GM12874 (cell line): ENCODE results near the gene SLK.

Source experiments
- TF ChIP-seq, protein P1 (sequence below): IDR thresholded peaks from 2 replicates; pipeline ENCODE4 v1.5.1; 2011; ENCODE audit warnings: low read depth, mild to moderate bottlenecking, control low read depth, low read length, moderate library complexity; ENCODE audit not compliant: insufficient read depth

SLK gene

GRCh38 chr10:104011904-104012303 lies 45.0 kb downstream of the SLK start:
- TF ChIP-seq, protein P1, sequence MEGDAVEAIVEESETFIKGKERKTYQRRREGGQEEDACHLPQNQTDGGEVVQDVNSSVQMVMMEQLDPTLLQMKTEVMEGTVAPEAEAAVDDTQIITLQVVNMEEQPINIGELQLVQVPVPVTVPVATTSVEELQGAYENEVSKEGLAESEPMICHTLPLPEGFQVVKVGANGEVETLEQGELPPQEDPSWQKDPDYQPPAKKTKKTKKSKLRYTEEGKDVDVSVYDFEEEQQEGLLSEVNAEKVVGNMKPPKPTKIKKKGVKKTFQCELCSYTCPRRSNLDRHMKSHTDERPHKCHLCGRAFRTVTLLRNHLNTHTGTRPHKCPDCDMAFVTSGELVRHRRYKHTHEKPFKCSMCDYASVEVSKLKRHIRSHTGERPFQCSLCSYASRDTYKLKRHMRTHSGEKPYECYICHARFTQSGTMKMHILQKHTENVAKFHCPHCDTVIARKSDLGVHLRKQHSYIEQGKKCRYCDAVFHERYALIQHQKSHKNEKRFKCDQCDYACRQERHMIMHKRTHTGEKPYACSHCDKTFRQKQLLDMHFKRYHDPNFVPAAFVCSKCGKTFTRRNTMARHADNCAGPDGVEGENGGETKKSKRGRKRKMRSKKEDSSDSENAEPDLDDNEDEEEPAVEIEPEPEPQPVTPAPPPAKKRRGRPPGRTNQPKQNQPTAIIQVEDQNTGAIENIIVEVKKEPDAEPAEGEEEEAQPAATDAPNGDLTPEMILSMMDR: no peak

DNA sequence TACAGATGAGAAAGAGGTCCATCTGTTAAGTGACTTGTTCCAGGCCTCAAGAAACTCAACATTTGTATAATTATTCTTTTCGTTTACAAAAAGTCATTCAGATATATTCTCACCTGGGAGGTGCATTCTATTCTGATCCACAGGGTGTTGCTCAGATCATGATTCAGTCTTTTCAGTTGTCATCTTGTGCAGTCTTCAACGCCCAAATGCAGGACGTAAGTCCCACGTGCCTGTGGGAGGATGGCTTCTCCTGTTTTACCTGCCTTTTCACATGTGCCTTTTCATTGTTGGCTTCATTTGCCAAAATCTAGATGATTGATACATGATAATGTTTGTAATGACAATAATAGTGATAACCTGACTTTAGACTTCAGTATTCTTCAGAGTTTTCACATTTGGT lies 46.5 kb downstream of the SLK start:
- TF ChIP-seq, protein P1: no peak

GRCh38 chr10:104014176-104014575 lies 47.2 kb downstream of the SLK start:
- TF ChIP-seq, protein P1: no peak

DNA sequence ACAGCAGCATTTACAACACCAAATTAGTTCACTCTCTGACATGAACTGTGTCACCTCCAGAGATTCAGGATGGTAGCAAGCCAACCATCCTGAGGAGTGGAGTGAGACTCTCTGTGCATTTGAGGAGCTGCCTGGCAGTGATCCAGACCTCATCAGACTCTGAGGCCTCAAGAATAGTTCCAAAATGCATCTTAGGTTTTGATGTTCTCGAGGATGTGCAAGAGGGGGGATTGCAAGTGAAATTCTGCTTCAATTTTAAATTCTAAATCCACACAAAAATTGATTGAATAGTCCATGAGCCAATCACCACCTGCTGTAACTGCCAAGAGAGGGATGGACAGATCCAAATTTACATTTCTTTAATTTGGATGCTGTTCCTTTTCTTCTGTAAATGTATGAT lies 49.7 kb downstream of the SLK start:
- TF ChIP-seq, protein P1: no peak

- TF ChIP-seq, protein P1: no peak
Observed at GRCh38 chr10:104018471-104018870, 51.5 kb downstream of the SLK start.

DNA sequence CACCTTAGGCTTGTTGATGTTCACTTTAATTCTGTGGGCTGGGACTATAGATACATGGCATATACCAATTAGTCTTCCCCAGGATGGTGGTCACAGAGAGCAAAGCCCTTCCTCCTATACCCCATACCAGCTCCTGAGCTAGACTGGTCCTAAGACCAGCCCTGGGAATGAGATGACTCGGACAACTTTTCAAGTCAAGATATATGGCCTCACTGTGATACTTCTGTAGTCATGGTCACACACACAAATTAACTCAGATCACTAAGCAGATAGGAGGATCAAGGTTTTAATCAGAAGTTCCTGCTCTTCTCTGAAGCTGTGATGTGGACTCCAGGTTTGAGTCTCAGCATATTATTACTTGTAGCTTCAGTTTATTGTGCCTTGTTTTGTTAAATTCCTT lies 53.1 kb downstream of the SLK start:
- TF ChIP-seq, protein P1: no peak

DNA sequence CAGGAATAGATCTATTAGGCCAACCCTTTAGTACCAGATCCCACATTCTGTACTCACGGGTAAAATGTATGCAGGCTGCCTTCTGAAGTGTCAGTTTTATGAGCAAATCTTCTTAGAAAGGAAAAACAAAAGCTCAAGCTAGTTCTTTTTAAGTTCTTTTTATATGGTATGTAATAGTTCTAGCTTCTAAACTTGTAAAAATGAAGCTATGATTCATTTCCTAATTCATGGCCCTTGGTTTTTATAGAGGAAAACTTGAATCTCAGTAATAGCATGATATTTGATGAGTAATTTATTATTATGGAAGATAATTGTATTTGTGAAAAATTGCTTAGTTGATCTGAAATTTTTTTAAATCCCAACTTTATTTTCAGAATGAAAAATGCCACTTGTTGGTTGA lies 54.3 kb downstream of the SLK start:
- TF ChIP-seq, protein P1: no peak

DNA sequence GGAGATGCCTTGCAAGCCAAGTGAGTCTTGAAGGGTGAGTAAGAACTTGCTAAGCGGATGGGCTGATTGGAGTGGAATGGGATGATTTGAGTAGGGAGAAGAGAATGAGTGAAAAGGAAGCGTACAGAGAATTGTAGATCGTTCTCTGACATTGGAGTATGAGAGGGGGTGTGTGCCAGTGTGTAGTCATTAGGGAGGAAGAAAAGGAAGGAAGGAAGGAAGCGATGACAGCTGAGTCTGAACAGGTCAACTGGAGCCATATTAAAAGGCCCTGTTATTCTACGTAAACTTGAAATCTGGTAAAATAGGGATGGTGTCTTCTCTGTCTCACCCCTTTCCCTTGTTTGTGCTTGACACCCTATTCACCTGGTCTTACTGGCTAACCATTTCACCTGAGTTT lies 55.1 kb downstream of the SLK start:
- TF ChIP-seq, protein P1: no peak
